ENCODE data around the gene FOXM1. TPM values are rescaled to one million over a fixed set of nuclear protein-coding genes. Genes with fewer than 3 reads are reported as not detected.

Gene FOXM1
- total and polyA plus RNA-seq, 2 of the 13 experiments (the other 11 are each of a cell fraction or from before 2014, with no cell fraction given) = 17.1 to 25.9 TPM

- no peak for TF ChIP-seq HNF1A (IDR thresholded peaks at IDR 0.05; ENCODE audit: low read depth)
- 0 out of 2 replicates have a peak, but pooled peaks have one; percentile 33 for TF ChIP-seq HNF1A (CRISPR knock-in tag; IDR thresholded peaks at IDR 0.05; ENCODE audit: borderline replicate concordance)
- TF ChIP-seq NR2F2 (IDR thresholded peaks at IDR 0.05; ENCODE audit: borderline replicate concordance, low read depth) = no peak
- no peak for TF ChIP-seq MEIS2 (CRISPR knock-in tag; IDR thresholded peaks at IDR 0.05)
- no peak for TF ChIP-seq SRSF1 (optimal IDR thresholded peaks at IDR 0.05; ENCODE audit: low read depth, low read length)
- TF ChIP-seq KAT2B (IDR thresholded peaks at IDR 0.05; ENCODE audit: borderline replicate concordance, low read depth, low read length) = no peak
- no peak for TF ChIP-seq TCF12 (IDR thresholded peaks at IDR 0.05)
- no peak for TF ChIP-seq TCF12 (CRISPR knock-in tag; IDR thresholded peaks at IDR 0.05)
- TF ChIP-seq ZSCAN29 (CRISPR knock-in tag; conservative IDR thresholded peaks at IDR 0.05) = peak; percentile 55; the same call in 1 of the 2 replicates
- TF ChIP-seq ZNF292 (CRISPR knock-in tag; IDR thresholded peaks at IDR 0.05; ENCODE audit: borderline replicate concordance, low read depth) = 0 out of 2 replicates have a peak, but pooled peaks have one; percentile 35
- no peak for TF ChIP-seq LRRFIP1 (CRISPR knock-in tag; conservative IDR thresholded peaks at IDR 0.05)
- no peak for TF ChIP-seq PRDM10 (CRISPR knock-in tag; IDR thresholded peaks at IDR 0.05; ENCODE audit: low read depth)
- no peak for TF ChIP-seq ZNF343 (CRISPR knock-in tag; IDR thresholded peaks at IDR 0.05)
- TF ChIP-seq POLR2A (IDR thresholded peaks at IDR 0.05; ENCODE audit: insufficient read depth in 1 of 2, low read depth in 2 of 2, low read length in 2 of 2) = 0 out of 4 replicates have a peak, but pooled peaks of 1 of the 2 experiments have one; percentile 24
- TF ChIP-seq UBTF (CRISPR knock-in tag; IDR thresholded peaks at IDR 0.05) = no peak
- no peak for TF ChIP-seq ZFAT (CRISPR knock-in tag; conservative IDR thresholded peaks at IDR 0.05)
These were observed 1.2 kb upstream of the FOXM1 start (continued) for GRCh38 chr12:2877953-2878732.
